GM18861 (cell line): ENCODE data around the gene DYNLT2B.
"Not testable (repeated sequence)": the region's sequence is repeated elsewhere in the genome, so short reads cannot be mapped to it uniquely, and the experiment has no call there.

ENCODE experiments used
- ATAC-seq: cut with Tn5 transposase; IDR thresholded peaks from one replicate; pipeline ENCODE4 v1.9.1; 2021; ENCODE audit not compliant: unreplicated experiment

DYNLT2B gene

DNA sequence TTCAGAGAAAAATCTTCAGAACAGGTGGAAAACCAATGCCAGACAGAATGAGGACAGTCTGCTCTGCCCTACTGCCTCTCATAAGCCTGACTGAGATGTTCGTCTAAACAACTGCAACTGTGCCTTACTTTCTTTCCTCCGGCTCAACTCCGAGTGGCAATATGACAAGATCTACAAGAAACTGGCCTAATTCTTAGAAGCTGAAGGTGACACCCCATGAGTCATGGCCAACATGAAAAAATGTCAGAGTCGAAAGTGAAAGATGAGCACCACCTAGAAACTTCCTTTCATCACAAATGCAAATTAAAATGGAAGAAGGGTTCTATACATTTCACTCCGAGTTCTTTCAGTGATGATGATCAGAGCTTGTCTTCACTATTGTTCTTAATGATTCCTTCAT lies 43.5 kb downstream of the DYNLT2B start:
- peak; percentile 80 for ATAC-seq

DNA sequence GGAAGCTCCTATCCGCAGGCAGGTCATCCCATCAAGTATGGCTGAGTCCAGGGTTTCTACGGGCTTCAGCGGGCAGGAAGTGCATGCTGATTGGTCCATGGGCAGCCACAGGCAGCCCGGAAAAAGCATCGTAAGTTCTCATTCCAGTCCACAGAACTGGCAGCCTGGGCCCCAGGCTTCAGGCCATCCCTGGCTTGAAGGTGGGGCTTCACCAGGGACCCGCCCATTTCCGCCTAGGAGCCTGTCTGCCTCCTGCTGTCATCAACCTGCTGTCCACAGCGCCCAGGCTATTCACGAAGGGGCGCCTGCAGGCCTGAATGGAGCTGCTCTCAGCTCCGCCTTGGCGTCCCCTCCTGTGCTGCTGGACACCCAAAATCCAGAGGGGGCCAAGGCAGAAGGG lies 44.4 kb downstream of the DYNLT2B start:
- no peak for ATAC-seq

DNA sequence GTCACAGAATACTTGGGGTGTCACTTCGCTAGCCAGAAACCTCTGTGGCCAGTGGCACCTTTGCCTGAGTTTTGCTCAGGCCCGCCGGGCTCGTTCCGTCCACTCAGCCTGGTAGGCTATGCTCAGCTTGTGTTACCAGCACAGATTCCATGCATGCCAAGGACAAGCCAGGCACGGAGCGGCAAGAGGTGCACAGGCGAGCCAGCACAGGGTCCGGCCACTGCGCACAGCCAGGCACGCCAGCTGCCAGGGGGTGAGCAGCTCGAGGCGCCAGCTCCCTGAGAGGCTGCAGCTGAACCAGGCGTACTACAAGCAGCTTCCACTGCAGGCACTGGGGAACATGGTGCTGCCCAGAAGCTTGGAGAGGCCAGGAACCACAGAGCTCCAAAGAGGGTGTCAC lies 45.2 kb downstream of the DYNLT2B start:
- no peak for ATAC-seq

DNA sequence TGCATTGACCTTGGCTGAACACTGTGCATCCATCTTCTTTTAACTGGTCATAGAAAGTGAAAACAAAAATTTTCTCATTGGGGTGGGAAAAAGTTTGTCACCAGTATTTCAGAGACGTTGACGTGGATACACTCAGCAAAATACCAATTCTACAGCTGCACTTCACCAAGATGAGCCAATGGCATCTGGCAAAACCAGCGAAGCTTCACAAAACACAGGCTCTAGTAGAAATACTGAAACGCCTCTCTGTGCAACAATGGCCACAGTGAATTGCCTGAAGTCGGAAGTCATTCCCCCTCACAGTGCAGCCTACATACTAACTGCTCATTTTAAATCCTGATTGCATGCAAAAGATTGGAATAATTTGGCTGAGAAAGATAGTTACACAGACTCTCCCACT lies 47.5 kb downstream of the DYNLT2B start:
- ATAC-seq = no peak

GRCh38 chr3:196268284-196269163 lies 49.5 kb downstream of the DYNLT2B start:
- no peak for ATAC-seq

GRCh38 chr3:196263819-196264218 lies 54.2 kb downstream of the DYNLT2B start:
- ATAC-seq = no peak

- no peak for ATAC-seq
Measured at GRCh38 chr3:196260784-196261183, 57.3 kb downstream of the DYNLT2B start.

GRCh38 chr3:196255776-196256175 lies 62.3 kb downstream of the DYNLT2B start:
- ATAC-seq = no peak

DNA sequence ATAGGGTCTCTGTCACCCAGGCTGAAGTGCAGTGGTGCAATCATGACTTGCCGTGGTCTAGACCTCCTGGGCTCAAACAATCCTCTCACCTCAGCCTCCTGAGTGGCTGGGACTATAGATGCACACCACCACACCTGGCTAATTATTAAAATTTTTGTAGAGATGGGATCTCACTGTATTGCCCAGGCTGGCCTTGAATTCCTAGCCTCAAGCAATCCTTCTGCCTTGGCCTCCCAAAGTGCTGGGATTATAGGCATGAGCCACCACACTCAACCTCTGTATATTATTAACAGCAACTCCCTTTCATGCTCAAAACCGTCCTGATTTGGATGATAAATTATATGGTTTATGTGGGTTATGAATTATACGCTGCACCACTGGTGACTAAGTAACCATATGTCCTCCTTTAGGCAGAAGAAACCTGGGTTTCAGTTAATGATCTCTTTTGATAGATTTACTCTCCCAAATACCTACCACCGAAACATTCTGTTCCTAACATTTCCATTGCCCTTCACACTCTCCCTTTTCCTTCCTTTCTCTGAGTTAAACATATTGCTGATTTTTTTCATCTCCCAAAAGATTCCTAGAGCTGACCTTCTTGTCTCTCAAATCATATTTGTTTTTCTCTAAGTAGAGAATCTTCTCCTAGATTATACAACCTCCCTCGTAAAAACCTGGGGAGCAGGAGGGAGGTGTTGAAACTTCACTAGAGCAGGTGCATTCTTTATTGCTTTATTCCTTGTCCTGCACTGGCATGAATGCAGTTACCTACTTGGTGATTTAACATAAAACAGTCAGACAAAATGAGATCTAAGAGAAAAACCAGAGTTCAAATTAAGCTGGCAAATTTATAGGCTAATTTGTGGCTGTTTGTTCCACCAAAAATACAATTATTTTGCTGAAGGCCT lies 63.4 kb downstream of the DYNLT2B start:
- no peak for ATAC-seq

- no peak for ATAC-seq
Measured at GRCh38 chr3:196251918-196252317, 66.1 kb downstream of the DYNLT2B start.

- no peak for ATAC-seq
Measured at GRCh38 chr3:196246612-196247308, 71.3 kb downstream of the DYNLT2B start.

- not testable (repeated sequence) for ATAC-seq
Measured at GRCh38 chr3:196244166-196244565, 73.9 kb downstream of the DYNLT2B start.

- no peak for ATAC-seq
Measured at GRCh38 chr3:196241704-196242103, 76.3 kb downstream of the DYNLT2B start.
